Measurements from ENCODE around the gene DPH3. TPM values are rescaled to one million over a fixed set of nuclear protein-coding genes. Genes with fewer than 3 reads are reported as not detected.

The DPH3 gene
- total RNA-seq, 1 donor from 2014 or later = 5.5 TPM

DNA sequence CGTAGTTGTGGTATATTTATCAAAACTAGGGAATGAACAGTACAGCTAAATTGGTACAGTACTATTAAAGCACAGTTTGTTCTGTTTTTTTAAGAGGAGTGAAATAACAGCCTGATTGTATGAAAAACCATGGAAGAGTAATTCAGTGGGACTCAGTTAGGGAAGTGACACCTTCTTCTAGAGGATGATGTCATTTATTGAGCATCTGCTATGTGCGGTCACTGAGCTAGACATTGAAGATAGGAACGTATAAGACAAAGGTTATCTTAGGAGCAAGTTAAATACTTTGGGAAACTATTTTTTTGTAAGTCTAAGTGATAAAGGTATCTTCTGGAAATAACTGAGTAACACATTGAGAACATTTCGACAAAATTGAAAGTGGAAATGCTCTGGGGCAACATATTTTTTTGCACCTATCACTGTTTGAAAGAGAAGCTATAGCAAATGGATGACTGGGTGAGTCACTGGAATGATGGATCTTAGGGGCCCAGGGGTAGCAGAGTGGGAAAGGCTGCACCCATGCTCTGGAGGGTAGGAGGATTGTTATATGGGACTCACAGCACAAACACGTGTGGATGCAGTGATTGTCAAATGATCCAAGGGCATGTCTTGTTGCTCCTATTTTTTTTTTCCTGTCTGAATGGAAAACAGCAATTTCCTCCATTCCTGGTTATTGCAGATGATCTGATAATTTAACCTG lies 43.2 kb upstream of the DPH3 start:
- no peak for DNase-seq (ENCODE audit: low spot score in 2 of 2)
- intact Hi-C loops (cut with DNase I) = no loop called here
- TF ChIP-seq, protein P1, sequence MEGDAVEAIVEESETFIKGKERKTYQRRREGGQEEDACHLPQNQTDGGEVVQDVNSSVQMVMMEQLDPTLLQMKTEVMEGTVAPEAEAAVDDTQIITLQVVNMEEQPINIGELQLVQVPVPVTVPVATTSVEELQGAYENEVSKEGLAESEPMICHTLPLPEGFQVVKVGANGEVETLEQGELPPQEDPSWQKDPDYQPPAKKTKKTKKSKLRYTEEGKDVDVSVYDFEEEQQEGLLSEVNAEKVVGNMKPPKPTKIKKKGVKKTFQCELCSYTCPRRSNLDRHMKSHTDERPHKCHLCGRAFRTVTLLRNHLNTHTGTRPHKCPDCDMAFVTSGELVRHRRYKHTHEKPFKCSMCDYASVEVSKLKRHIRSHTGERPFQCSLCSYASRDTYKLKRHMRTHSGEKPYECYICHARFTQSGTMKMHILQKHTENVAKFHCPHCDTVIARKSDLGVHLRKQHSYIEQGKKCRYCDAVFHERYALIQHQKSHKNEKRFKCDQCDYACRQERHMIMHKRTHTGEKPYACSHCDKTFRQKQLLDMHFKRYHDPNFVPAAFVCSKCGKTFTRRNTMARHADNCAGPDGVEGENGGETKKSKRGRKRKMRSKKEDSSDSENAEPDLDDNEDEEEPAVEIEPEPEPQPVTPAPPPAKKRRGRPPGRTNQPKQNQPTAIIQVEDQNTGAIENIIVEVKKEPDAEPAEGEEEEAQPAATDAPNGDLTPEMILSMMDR (IDR thresholded peaks at IDR 0.05) = no peak
- Histone ChIP-seq H3K9me3 (no peaks in the 10 kb centered on the region), H3K4me3 (no peak overlapping the region), H3K27me3 (no peaks in the 10 kb centered on the region), H3K4me1 (no peaks in the 10 kb centered on the region), H3K36me3 (peaks cover 2 to 5% of the 10 kb centered on the region in 2 donors), H3K27ac (no peak overlapping the region)

DNA sequence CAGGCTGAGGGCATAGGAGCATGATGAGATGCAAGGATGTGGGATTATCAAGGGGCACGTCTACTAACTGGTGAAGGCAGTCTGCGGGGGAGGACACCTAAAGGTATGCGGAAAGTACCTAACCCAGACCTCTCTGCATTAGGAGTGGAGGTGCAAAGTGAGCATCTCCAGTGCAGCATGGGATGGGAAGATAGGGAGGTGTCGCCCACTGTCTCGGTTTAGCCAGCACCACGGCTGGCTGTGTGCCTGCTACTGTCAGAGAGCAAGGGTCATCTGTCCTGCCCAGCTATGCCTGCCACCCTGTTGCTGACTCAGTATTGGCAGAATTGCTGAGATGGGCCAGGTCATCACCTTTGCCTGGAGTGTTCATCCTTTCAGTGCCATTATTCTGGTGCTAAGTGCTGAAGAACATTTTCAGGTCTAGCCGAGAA lies 40.4 kb upstream of the DPH3 start:
- Histone ChIP-seq H3K27ac (peak overlapping the region; percentile 18 to 27), H3K36me3 (peaks cover 0 to 5% of the 10 kb centered on the region in 2 donors), H3K9me3 (no peaks in the 10 kb centered on the region), H3K4me1 (no peaks in the 10 kb centered on the region), H3K4me3 (no peak overlapping the region), H3K27me3 (no peaks in the 10 kb centered on the region)
- intact Hi-C loops (cut with DNase I) = no loop called here
- DNase-seq (ENCODE audit: low spot score in 2 of 2) = no peak
- TF ChIP-seq, protein P1 (IDR thresholded peaks at IDR 0.05) = no peak

DNA sequence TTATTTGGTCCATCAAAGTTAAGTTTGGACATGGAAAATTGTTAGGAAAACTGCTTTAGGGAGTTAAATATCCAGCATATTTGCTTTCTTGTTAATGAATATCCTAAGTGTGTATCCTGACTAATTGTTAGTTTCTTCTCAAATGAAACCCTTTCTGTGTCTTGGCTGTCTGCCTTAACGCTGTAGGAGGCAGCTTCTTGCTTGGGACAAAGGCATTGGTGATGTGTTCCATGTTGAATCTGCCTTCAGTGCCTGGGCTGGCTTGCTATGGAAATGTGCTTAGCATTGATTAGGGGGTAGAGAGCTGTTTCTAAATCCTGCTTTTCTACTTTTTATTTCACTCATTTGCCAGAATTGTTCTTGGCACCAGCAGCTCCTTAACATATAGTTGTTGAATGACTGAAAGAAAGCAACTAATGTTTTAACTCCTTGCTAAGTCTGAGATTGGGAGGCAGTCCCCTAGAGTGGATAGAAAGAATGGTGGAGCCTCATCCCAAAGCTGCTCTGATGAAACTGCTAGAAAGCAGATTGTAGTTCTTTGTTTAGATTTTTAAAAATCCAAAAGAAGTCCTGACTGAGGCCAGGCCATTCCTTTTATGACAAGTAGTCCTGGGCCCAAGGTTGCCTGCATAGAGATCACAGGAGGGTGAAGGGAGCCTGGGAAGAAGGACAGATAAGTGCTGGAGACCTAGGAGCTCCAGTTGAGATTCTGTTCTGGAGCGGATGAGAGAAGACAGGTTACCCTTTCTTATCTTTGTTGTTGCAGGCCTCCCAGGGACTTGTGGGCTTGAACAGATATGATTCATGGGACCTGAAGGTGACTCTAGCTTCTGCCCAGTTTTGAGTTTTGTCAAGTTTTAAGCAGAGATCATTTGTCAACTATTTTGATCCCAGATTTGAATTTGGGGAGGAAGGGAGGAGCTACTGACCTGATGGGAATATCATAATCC lies 39.6 kb upstream of the DPH3 start:
- Histone ChIP-seq H3K9me3 (no peaks in the 10 kb centered on the region), H3K27ac (peak overlapping the region in 1 of 2 donors; percentile 27), H3K4me1 (no peaks in the 10 kb centered on the region)

DNA sequence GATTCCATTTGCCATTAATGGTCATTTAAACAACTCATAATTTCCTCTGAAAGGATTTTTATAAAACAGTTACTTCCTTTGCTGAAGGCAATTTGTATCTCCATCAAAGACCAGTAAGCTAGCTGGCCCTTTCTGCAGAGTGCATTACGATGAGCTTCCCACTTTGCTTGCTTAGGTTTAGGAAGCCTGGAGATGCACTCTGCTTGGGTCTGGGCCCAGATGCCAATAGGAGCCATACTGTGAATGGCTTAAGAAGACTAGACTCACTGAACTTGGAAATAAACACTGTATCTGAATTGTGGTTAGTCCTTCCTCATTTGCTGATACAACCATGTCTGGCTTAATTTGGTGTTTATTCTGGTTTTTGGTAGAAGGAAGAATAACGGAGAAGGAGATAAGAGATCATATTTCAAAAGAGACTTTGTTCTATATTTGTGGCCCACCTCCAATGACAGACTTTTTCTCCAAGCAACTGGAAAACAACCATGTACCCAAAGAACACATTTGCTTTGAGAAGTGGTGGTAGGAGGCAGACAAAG lies 38.4 kb upstream of the DPH3 start:
- no peak for DNase-seq (ENCODE audit: low spot score in 2 of 2)
- intact Hi-C loops (cut with DNase I) = no loop called here
- H3K27me3 ChIP-seq = no peaks in the 10 kb centered on the region
- no peak overlapping the region for H3K4me3 ChIP-seq
- H3K36me3 ChIP-seq = peaks cover 0 to 5% of the 10 kb centered on the region in 2 donors
- H3K9me3 ChIP-seq = no peaks in the 10 kb centered on the region
- TF ChIP-seq, protein P1 (IDR thresholded peaks at IDR 0.05) = no peak
- no peaks in the 10 kb centered on the region for H3K4me1 ChIP-seq
- H3K27ac ChIP-seq = no peak overlapping the region

More for the DNA sequence above, 39.6 kb upstream of the DPH3 start:
- peaks cover 0 to 5% of the 10 kb centered on the region in 2 donors for H3K36me3 ChIP-seq
- no peak overlapping the region for H3K4me3 ChIP-seq
- no peak for DNase-seq (ENCODE audit: low spot score in 2 of 2)
- intact Hi-C loops (cut with DNase I) = no loop called here
- TF ChIP-seq, protein P1 (IDR thresholded peaks at IDR 0.05) = no peak
- H3K27me3 ChIP-seq = no peaks in the 10 kb centered on the region

DNA sequence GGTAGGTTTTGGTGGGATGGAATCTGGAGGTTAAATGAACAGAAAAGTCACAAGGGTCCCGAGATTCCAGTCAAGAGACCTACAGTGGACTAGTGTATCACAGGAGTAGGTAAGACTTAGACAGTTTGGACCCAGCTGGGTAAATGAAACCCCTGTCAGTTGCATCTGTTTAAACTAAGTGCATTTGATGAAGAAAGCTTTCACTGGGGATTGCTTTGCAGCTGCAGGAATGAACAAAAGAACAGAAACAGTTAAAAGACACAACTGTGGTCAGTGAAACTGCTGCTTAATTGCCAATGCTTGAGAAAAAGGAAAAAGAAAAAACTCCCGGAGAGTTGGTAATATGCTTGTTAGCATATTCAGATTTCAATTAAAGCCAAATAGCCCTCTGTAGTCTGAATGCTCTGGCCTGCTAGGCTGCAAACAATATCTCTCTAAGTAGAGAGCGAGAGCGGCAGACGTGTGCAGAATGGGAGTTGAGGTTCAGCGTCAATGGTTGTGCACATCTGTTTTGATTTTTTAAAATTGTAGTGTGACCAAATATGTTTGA lies 37.4 kb upstream of the DPH3 start:
- no peaks in the 10 kb centered on the region for H3K4me1 ChIP-seq
- peaks cover 0 to 5% of the 10 kb centered on the region in 2 donors for H3K36me3 ChIP-seq
- no peak for DNase-seq (ENCODE audit: low spot score in 2 of 2)
- H3K27ac ChIP-seq = no peak overlapping the region
- no peaks in the 10 kb centered on the region for H3K9me3 ChIP-seq
- H3K4me3 ChIP-seq = no peak overlapping the region
- TF ChIP-seq, protein P1 (IDR thresholded peaks at IDR 0.05) = no peak
- no peaks in the 10 kb centered on the region for H3K27me3 ChIP-seq
- intact Hi-C loops (cut with DNase I) = no loop called here

All from ascending aorta (tissue), 2 donors.